Body of pancreas (tissue), 4 donors: ENCODE measurements around the gene SENP7. TPM values are rescaled to one million over a fixed set of nuclear protein-coding genes. Genes with fewer than 3 reads are reported as not detected.

Experiments
- ATAC-seq: fragments of 150-250 bp; one replicate; pipeline ENCODE4 v1.9.1; 2016
- DNase-seq, 4 donors: peaks; one replicate each; pipeline ENCODE4 v3.0.0-alpha.2; 2019
- H3K27ac ChIP-seq, 4 donors: fragments of 200-600 bp; sonication (generic); 1 replicate in 3 of 4; 2 replicates in 1 of 4; pipeline versions ENCODE4 v1.5.1 to v1.6.1; 2016 to 2019; ENCODE audit warnings: mild to moderate bottlenecking in 1 of 4, mixed read lengths in 1 of 4, moderate library complexity in 1 of 4
- H3K27me3 ChIP-seq, 2 donors: fragments of 200-600 bp; sonication (generic); one replicate each; pipeline ENCODE4 v1.6.0; 2016; ENCODE audit warnings: mild to moderate bottlenecking in 1 of 2
- H3K36me3 ChIP-seq, 2 donors: fragments of 200-600 bp; sonication (generic); replicated peaks in 1 of 2; 2 replicates each; pipeline ENCODE4 v1.5.1; 2016; ENCODE audit warnings: low read depth in 2 of 2; ENCODE audit not compliant: insufficient read depth in 1 of 2
- H3K4me1 ChIP-seq: fragments of 200-600 bp; sonication (generic); one replicate; pipeline ENCODE4 v1.6.0; 2016
- H3K4me3 ChIP-seq, 2 donors: fragments of 200-600 bp; sonication (generic); 1 replicate in 1 of 2; 2 replicates in 1 of 2; pipeline ENCODE4 v1.5.1; 2016 to 2019
- H3K9me3 ChIP-seq, 3 donors: fragments of 200-600 bp; sonication (generic); 1 replicate in 2 of 3; 2 replicates in 1 of 3; pipeline ENCODE4 v1.5.1; 2016
- CTCF ChIP-seq, 7 experiments: fragments of 450-650 bp in 4 of 7; fragments of 200-600 bp in 3 of 7; sonication (generic) in 3 of 7; IDR thresholded peaks; one replicate each; pipeline ENCODE4 v1.5.1; 2016 to 2019; ENCODE audit warnings: antibody characterized with exemption in 7 of 7
- POLR2A ChIP-seq, 3 donors: fragments of 450-650 bp; IDR thresholded peaks; one replicate each; pipeline ENCODE4 v1.6.1; 2016; ENCODE audit warnings: antibody characterized with exemption in 3 of 3, mild to moderate bottlenecking in 2 of 3
- WGBS, 2 donors: methylation state at CpG; one replicate each; pipeline ENCODE4 v1.1.5; 2017; 5-methylcytosine and 5-hydroxymethylcytosine counted together
- intact Hi-C: fragments of 100-400 bp; cut with DNase I; formaldehyde crosslinking; loops from one replicate; pipeline ENCODE4 v1.15.1; 2023
- total RNA-seq, 2 donors: library from RNA; depleted of rRNA; stranded (reverse); fragments of >200 nt; gene quantifications; one replicate each; pipeline ENCODE4 v1.1.0, GENCODE V29; 2016

SENP7 gene
- total RNA-seq, 2 donors from 2014 or later = 23.1 to 23.4 TPM

- no peaks in the 10 kb centered on the region for H3K4me1 ChIP-seq
- 91 to 97% methylated on average over 1 of the region's 1 CpG for WGBS, 2 donors
- H3K4me3 ChIP-seq = no peak overlapping the region
- no peak overlapping the region for H3K27ac ChIP-seq
- TF ChIP-seq CTCF (IDR thresholded peaks at IDR 0.05) (no peak), POLR2A (IDR thresholded peaks at IDR 0.05) (no peak)
- ATAC-seq = no peak
- intact Hi-C loops = no loop called here
- H3K36me3 ChIP-seq = no peaks in the 10 kb centered on the region
- no peaks in the 10 kb centered on the region for H3K27me3 ChIP-seq
- DNase-seq = no peak
- peaks cover 0 to 9% (median 2%) of the 10 kb centered on the region in 3 donors for H3K9me3 ChIP-seq
These were observed 79.4 kb downstream of the SENP7 start for GRCh38 chr3:101433652-101434051.

- no peak for ATAC-seq
- Histone ChIP-seq H3K4me1 (no peaks in the 10 kb centered on the region), H3K27me3 (no peaks in the 10 kb centered on the region), H3K9me3 (no peaks in the 10 kb centered on the region), H3K4me3 (no peak overlapping the region), H3K36me3 (no peaks in the 10 kb centered on the region), H3K27ac (no peak overlapping the region)
- TF ChIP-seq CTCF (IDR thresholded peaks at IDR 0.05) (no peak), POLR2A (IDR thresholded peaks at IDR 0.05) (no peak)
- WGBS, 2 donors = 93 to 96% methylated on average over 8 to 11 of the region's 11 CpGs
- DNase-seq = no peak
- intact Hi-C loops = no loop called here
These were observed 88.8 kb downstream of the SENP7 start for GRCh38 chr3:101423984-101424888.

- intact Hi-C loops = no loop called here
- WGBS, 2 donors = 88 to 97% methylated on average over 1 of the region's 1 CpG
- DNase-seq = no peak
- no peaks in the 10 kb centered on the region for H3K9me3 ChIP-seq
- H3K4me3 ChIP-seq = no peak overlapping the region
- H3K4me1 ChIP-seq = no peaks in the 10 kb centered on the region
- H3K27ac ChIP-seq = no peak overlapping the region
- ATAC-seq = no peak
- H3K27me3 ChIP-seq = no peaks in the 10 kb centered on the region
- H3K36me3 ChIP-seq = no peaks in the 10 kb centered on the region
- TF ChIP-seq CTCF (IDR thresholded peaks at IDR 0.05) = no peak
- no peak for TF ChIP-seq POLR2A (IDR thresholded peaks at IDR 0.05)
These were observed 94.2 kb downstream of the SENP7 start for GRCh38 chr3:101418851-101419250.

- Histone ChIP-seq H3K4me1 (no peaks in the 10 kb centered on the region), H3K36me3 (no peaks in the 10 kb centered on the region), H3K27me3 (no peaks in the 10 kb centered on the region), H3K4me3 (no peak overlapping the region), H3K9me3 (no peaks in the 10 kb centered on the region), H3K27ac (no peak overlapping the region)
- DNase-seq (no peak), ATAC-seq (no peak)
- intact Hi-C loops = no loop called here
- TF ChIP-seq CTCF (IDR thresholded peaks at IDR 0.05) (no peak), POLR2A (IDR thresholded peaks at IDR 0.05) (no peak)
- 84 to 90% methylated on average over 6 of the region's 6 CpGs for WGBS, 2 donors
These were observed 98.9 kb downstream of the SENP7 start for GRCh38 chr3:101414121-101414520.

GRCh38 chr3:101413656-101414055 lies 99.4 kb downstream of the SENP7 start:
- DNase-seq (no peak), ATAC-seq (no peak)
- TF ChIP-seq CTCF (IDR thresholded peaks at IDR 0.05) (no peak), POLR2A (IDR thresholded peaks at IDR 0.05) (no peak)
- no peaks in the 10 kb centered on the region for H3K9me3 ChIP-seq
- H3K4me1 ChIP-seq = no peaks in the 10 kb centered on the region
- no peaks in the 10 kb centered on the region for H3K27me3 ChIP-seq
- 89 to 94% methylated on average over 2 of the region's 2 CpGs for WGBS, 2 donors
- intact Hi-C loops = no loop called here
- no peak overlapping the region for H3K27ac ChIP-seq
- H3K4me3 ChIP-seq = no peak overlapping the region
- no peaks in the 10 kb centered on the region for H3K36me3 ChIP-seq
